Measurements from ENCODE around the gene BHLHE41. TPM values are rescaled to one million over a fixed set of nuclear protein-coding genes. Genes with fewer than 3 reads are reported as not detected.

Gene BHLHE41
- total and polyA plus RNA-seq, 2 donors (not counting 1 experiment from before 2014, with no cell fraction given) = 2.3 to 2.4 TPM

- no peak overlapping the region for H3K4me3 ChIP-seq (replicated peaks in 1 of 4; ENCODE audit: control extremely low read depth in 1 of 4, insufficient read depth in 1 of 4, low read depth in 3 of 4, low read length in 4 of 4)
- TF ChIP-seq CTCF (conservative IDR thresholded peaks at IDR 0.05 in 1 of 2, IDR thresholded peaks at IDR 0.05 in 1 of 2; ENCODE audit: low read depth in 1 of 2, low read length in 2 of 2) (no peak), EZH2 (IDR thresholded peaks at IDR 0.05; ENCODE audit: low read length, missing control alignments) (no peak)
- no peak for DNase-seq (ENCODE audit: low read depth in 2 of 2)
- no peaks in the 10 kb centered on the region for H3K27me3 ChIP-seq (ENCODE audit: control insufficient read depth, insufficient read depth, low read length)
- H3K9me3 ChIP-seq (ENCODE audit: control insufficient read depth, insufficient read depth, low read depth, low read length) = no peaks in the 10 kb centered on the region
- no peak overlapping the region for H3K4me2 ChIP-seq (ENCODE audit: extremely low read depth, insufficient read depth, low read length)
- H3K27ac ChIP-seq (ENCODE audit: insufficient read depth, low read length) = no peak overlapping the region
- no peaks in the 10 kb centered on the region for H4K20me1 ChIP-seq (ENCODE audit: control insufficient read depth, extremely low read depth, insufficient read depth, low read length)
- H3K4me1 ChIP-seq (ENCODE audit: control insufficient read depth, extremely low read depth, insufficient read depth, low read length) = peaks cover 2% of the 10 kb centered on the region
- no peaks in the 10 kb centered on the region for H3K36me3 ChIP-seq (ENCODE audit: control insufficient read depth, insufficient read depth, low read length)
- H3K9ac ChIP-seq (ENCODE audit: insufficient read depth, low read length) = no peak overlapping the region
- H3K79me2 ChIP-seq (ENCODE audit: control insufficient read depth, insufficient read depth, low read length) = no peaks in the 10 kb centered on the region
- H2AFZ ChIP-seq (ENCODE audit: low read length) = no peak overlapping the region
Observed at GRCh38 chr12:26101350-26101734, 23.5 kb downstream of the BHLHE41 start.

GRCh38 chr12:26100666-26101349, 24.0 kb downstream of the BHLHE41 start:
- TF ChIP-seq CTCF (conservative IDR thresholded peaks at IDR 0.05 in 1 of 2, IDR thresholded peaks at IDR 0.05 in 1 of 2; ENCODE audit: low read depth in 1 of 2, low read length in 2 of 2) (no peak), EZH2 (IDR thresholded peaks at IDR 0.05; ENCODE audit: low read length, missing control alignments) (no peak)
- Histone ChIP-seq H3K27me3 (ENCODE audit: control insufficient read depth, insufficient read depth, low read length) (no peaks in the 10 kb centered on the region), H3K4me3 (replicated peaks in 1 of 4; ENCODE audit: control extremely low read depth in 1 of 4, insufficient read depth in 1 of 4, low read depth in 3 of 4, low read length in 4 of 4) (no peak overlapping the region), H3K4me2 (ENCODE audit: extremely low read depth, insufficient read depth, low read length) (no peak overlapping the region), H4K20me1 (ENCODE audit: control insufficient read depth, extremely low read depth, insufficient read depth, low read length) (no peaks in the 10 kb centered on the region), H2AFZ (ENCODE audit: low read length) (no peak overlapping the region), H3K36me3 (ENCODE audit: control insufficient read depth, insufficient read depth, low read length) (no peaks in the 10 kb centered on the region), H3K27ac (ENCODE audit: insufficient read depth, low read length) (no peak overlapping the region), H3K9me3 (ENCODE audit: control insufficient read depth, insufficient read depth, low read depth, low read length) (no peaks in the 10 kb centered on the region), H3K79me2 (ENCODE audit: control insufficient read depth, insufficient read depth, low read length) (no peaks in the 10 kb centered on the region), H3K9ac (ENCODE audit: insufficient read depth, low read length) (no peak overlapping the region), H3K4me1 (ENCODE audit: control insufficient read depth, extremely low read depth, insufficient read depth, low read length) (peaks cover 2% of the 10 kb centered on the region)
- DNase-seq (ENCODE audit: low read depth in 2 of 2) = no peak

- Histone ChIP-seq H4K20me1 (ENCODE audit: control insufficient read depth, extremely low read depth, insufficient read depth, low read length) (no peaks in the 10 kb centered on the region), H3K79me2 (ENCODE audit: control insufficient read depth, insufficient read depth, low read length) (no peaks in the 10 kb centered on the region), H3K4me2 (ENCODE audit: extremely low read depth, insufficient read depth, low read length) (no peak overlapping the region), H3K27ac (ENCODE audit: insufficient read depth, low read length) (no peak overlapping the region), H2AFZ (ENCODE audit: low read length) (no peak overlapping the region), H3K36me3 (ENCODE audit: control insufficient read depth, insufficient read depth, low read length) (no peaks in the 10 kb centered on the region), H3K4me1 (ENCODE audit: control insufficient read depth, extremely low read depth, insufficient read depth, low read length) (peaks cover 2% of the 10 kb centered on the region), H3K4me3 (replicated peaks in 1 of 4; ENCODE audit: control extremely low read depth in 1 of 4, insufficient read depth in 1 of 4, low read depth in 3 of 4, low read length in 4 of 4) (no peak overlapping the region), H3K27me3 (ENCODE audit: control insufficient read depth, insufficient read depth, low read length) (no peaks in the 10 kb centered on the region), H3K9ac (ENCODE audit: insufficient read depth, low read length) (no peak overlapping the region), H3K9me3 (ENCODE audit: control insufficient read depth, insufficient read depth, low read depth, low read length) (no peaks in the 10 kb centered on the region)
- peak; percentile 71 to 81 for DNase-seq (ENCODE audit: low read depth in 2 of 2)
- TF ChIP-seq CTCF (conservative IDR thresholded peaks at IDR 0.05 in 1 of 2, IDR thresholded peaks at IDR 0.05 in 1 of 2; ENCODE audit: low read depth in 1 of 2, low read length in 2 of 2) (peak; percentile 91 to 93), EZH2 (IDR thresholded peaks at IDR 0.05; ENCODE audit: low read length, missing control alignments) (no peak)
Observed at GRCh38 chr12:26097046-26097878, 27.6 kb downstream of the BHLHE41 start.

All from fibroblast of lung (primary cell).